Thyroid gland (tissue), 4 donors: ENCODE data around the gene RAD9B. TPM values are rescaled to one million over a fixed set of nuclear protein-coding genes. Genes with fewer than 3 reads are reported as not detected.

Source experiments
- DNase-seq, 2 donors: peaks; one replicate each; pipeline ENCODE4 v3.0.0-alpha.2; 2019
- H3K27ac ChIP-seq, 3 donors: fragments of 200-600 bp; sonication (generic); 1 replicate in 2 of 3; 2 replicates in 1 of 3; pipeline ENCODE4 v1.5.1; 2016 to 2019; ENCODE audit warnings: mild to moderate bottlenecking in 1 of 3, moderate library complexity in 1 of 3
- H3K27me3 ChIP-seq: fragments of 200-600 bp; sonication (generic); one replicate; pipeline ENCODE4 v1.5.1; 2019
- H3K36me3 ChIP-seq, 2 donors: fragments of 200-600 bp; sonication (generic); one replicate each; pipeline ENCODE4 v1.5.1; 2016 to 2019
- H3K4me1 ChIP-seq, 2 donors: fragments of 200-600 bp; sonication (generic); one replicate each; pipeline ENCODE4 v1.5.1; 2017 to 2019
- H3K4me3 ChIP-seq, 3 donors: fragments of 200-600 bp; sonication (generic); replicated peaks in 1 of 3; 1 replicate in 2 of 3; 2 replicates in 1 of 3; pipeline ENCODE4 v1.5.1; 2016; ENCODE audit warnings: mild to moderate bottlenecking in 1 of 3
- H3K9me3 ChIP-seq: fragments of 200-600 bp; sonication (generic); one replicate; pipeline ENCODE4 v1.5.1; 2017
- POLR2A ChIP-seq, 2 donors: fragments of 450-650 bp; IDR thresholded peaks; one replicate each; pipeline ENCODE4 v1.6.1; 2017; ENCODE audit warnings: antibody characterized with exemption in 2 of 2, mild to moderate bottlenecking in 2 of 2, moderate library complexity in 1 of 2
- WGBS, 2 donors: methylation state at CpG; one replicate each; pipeline ENCODE4 v1.1.5; 2017; 5-methylcytosine and 5-hydroxymethylcytosine counted together
- intact Hi-C: fragments of 100-400 bp; cut with DNase I; formaldehyde crosslinking; loops from one replicate; pipeline ENCODE4 v1.15.1; 2023
- total RNA-seq, 4 donors: library from RNA; depleted of rRNA; stranded (reverse); fragments of >200 nt; gene quantifications; one replicate each; pipeline ENCODE4 v1.2.3, GENCODE V29; 2016
- TF ChIP-seq, protein P1 (sequence below), 6 experiments: fragments of 200-600 bp in 3 of 6; fragments of 450-650 bp in 3 of 6; sonication (generic) in 3 of 6; IDR thresholded peaks; one replicate each; pipeline ENCODE4 v1.5.1; 2016 to 2019; ENCODE audit warnings: antibody characterized with exemption in 6 of 6, mild to moderate bottlenecking in 2 of 6, inconsistent platforms in 1 of 6, moderate library complexity in 1 of 6

RAD9B gene
- total RNA-seq, 4 donors from 2014 or later = 0.40 to 0.45 TPM; not detected in 2

- Histone ChIP-seq H3K9me3 (no peaks in the 10 kb centered on the region), H3K36me3 (no peaks in the 10 kb centered on the region), H3K4me3 (no peak overlapping the region), H3K27ac (no peak overlapping the region), H3K27me3 (no peaks in the 10 kb centered on the region), H3K4me1 (peaks cover 0 to 13% of the 10 kb centered on the region in 2 donors)
- intact Hi-C loops = no loop called here
- TF ChIP-seq, protein P1, sequence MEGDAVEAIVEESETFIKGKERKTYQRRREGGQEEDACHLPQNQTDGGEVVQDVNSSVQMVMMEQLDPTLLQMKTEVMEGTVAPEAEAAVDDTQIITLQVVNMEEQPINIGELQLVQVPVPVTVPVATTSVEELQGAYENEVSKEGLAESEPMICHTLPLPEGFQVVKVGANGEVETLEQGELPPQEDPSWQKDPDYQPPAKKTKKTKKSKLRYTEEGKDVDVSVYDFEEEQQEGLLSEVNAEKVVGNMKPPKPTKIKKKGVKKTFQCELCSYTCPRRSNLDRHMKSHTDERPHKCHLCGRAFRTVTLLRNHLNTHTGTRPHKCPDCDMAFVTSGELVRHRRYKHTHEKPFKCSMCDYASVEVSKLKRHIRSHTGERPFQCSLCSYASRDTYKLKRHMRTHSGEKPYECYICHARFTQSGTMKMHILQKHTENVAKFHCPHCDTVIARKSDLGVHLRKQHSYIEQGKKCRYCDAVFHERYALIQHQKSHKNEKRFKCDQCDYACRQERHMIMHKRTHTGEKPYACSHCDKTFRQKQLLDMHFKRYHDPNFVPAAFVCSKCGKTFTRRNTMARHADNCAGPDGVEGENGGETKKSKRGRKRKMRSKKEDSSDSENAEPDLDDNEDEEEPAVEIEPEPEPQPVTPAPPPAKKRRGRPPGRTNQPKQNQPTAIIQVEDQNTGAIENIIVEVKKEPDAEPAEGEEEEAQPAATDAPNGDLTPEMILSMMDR (IDR thresholded peaks at IDR 0.05) = no peak
- no peak for TF ChIP-seq POLR2A (IDR thresholded peaks at IDR 0.05)
- no peak for DNase-seq
- 55 to 73% methylated on average over 2 of the region's 2 CpGs for whole genome bisulfite sequencing, 2 donors
Observed at GRCh38 chr12:110530511-110530910, 28.4 kb downstream of the RAD9B start.

- peaks cover 0 to 13% of the 10 kb centered on the region in 2 donors for H3K4me1 ChIP-seq
- H3K36me3 ChIP-seq = peaks cover 0 to 12% of the 10 kb centered on the region in 2 donors
- H3K4me3 ChIP-seq = no peak overlapping the region
- DNase-seq = no peak
- WGBS, 2 donors = 75 to 83% methylated on average over 2 of the region's 2 CpGs
- H3K9me3 ChIP-seq = no peaks in the 10 kb centered on the region
- no peak overlapping the region for H3K27ac ChIP-seq
- intact Hi-C loops = no loop called here
- TF ChIP-seq, protein P1 (IDR thresholded peaks at IDR 0.05) = no peak
- TF ChIP-seq POLR2A (IDR thresholded peaks at IDR 0.05) = no peak
- H3K27me3 ChIP-seq = no peaks in the 10 kb centered on the region
Observed at GRCh38 chr12:110531741-110532333, 29.7 kb downstream of the RAD9B start.

DNA sequence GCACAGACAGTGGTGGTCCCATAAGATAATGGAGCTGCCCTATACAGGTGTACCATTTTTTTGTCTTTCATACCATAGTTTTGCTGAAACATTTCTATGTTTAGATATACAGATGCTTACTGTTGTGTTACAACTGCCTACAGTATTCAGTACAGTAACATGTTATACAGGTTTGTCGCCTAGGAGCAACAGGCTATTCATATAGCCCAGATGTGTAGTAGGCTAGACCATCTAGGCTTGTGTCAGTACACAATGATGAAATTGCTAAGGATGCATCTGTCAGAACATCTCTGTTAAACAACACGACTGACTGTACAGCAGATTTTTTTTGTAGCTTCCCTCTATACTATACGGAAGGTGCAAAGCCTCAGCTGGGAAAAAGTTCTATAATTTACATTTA, 30.5 kb downstream of the RAD9B start:
- TF ChIP-seq POLR2A (IDR thresholded peaks at IDR 0.05) = no peak
- TF ChIP-seq, protein P1 (IDR thresholded peaks at IDR 0.05) = no peak
- Histone ChIP-seq H3K4me1 (peaks cover 0 to 8% of the 10 kb centered on the region in 2 donors), H3K36me3 (peaks cover 3 to 18% of the 10 kb centered on the region in 2 donors), H3K4me3 (no peak overlapping the region), H3K27me3 (no peaks in the 10 kb centered on the region), H3K9me3 (no peaks in the 10 kb centered on the region), H3K27ac (no peak overlapping the region)
- WGBS, 2 donors = 96% methylated on average over 3 of the region's 3 CpGs
- no peak for DNase-seq
- intact Hi-C loops = no loop called here

DNA sequence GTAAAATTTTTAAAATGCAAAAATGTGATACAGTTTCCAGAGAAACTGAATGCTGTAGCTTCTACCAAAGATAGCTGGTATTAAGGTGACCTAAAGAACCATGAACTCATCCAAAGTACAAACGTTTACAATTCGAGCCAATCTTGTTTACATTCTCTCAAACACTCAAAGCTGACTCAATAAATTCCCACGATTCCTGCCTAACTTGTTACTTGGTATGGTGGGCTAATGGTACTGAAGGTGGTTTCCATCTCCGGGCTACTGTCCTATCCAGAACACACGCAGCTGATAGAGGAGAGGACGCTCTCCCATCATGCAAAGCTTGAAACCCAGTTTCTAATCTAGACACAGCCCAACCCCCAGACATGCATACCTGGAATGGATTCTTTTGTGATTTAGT, 31.5 kb downstream of the RAD9B start:
- 60 to 62% methylated on average over 6 of the region's 6 CpGs for WGBS, 2 donors
- H3K36me3 ChIP-seq = peaks cover 12 to 28% of the 10 kb centered on the region in 2 donors
- no peak for TF ChIP-seq POLR2A (IDR thresholded peaks at IDR 0.05)
- TF ChIP-seq, protein P1 (IDR thresholded peaks at IDR 0.05) = no peak
- intact Hi-C loops = no loop called here
- H3K27me3 ChIP-seq = no peaks in the 10 kb centered on the region
- no peak overlapping the region for H3K4me3 ChIP-seq
- no peak for DNase-seq
- H3K9me3 ChIP-seq = no peaks in the 10 kb centered on the region
- H3K4me1 ChIP-seq = peaks cover 0 to 6% of the 10 kb centered on the region in 2 donors
- H3K27ac ChIP-seq = no peak overlapping the region

GRCh38 chr12:110534811-110535210, 32.7 kb downstream of the RAD9B start:
- Histone ChIP-seq H3K27me3 (no peaks in the 10 kb centered on the region), H3K4me3 (no peak overlapping the region), H3K27ac (no peak overlapping the region), H3K36me3 (peaks cover 21 to 31% of the 10 kb centered on the region in 2 donors), H3K9me3 (no peaks in the 10 kb centered on the region), H3K4me1 (peaks cover 0 to 6% of the 10 kb centered on the region in 2 donors)
- WGBS, 2 donors = 92 to 96% methylated on average over 6 of the region's 6 CpGs
- TF ChIP-seq POLR2A (IDR thresholded peaks at IDR 0.05) = no peak
- TF ChIP-seq, protein P1 (IDR thresholded peaks at IDR 0.05) = no peak
- intact Hi-C loops = no loop called here
- DNase-seq = no peak
